Measurements from ENCODE around the gene SHB. TPM values are rescaled to one million over a fixed set of nuclear protein-coding genes. Genes with fewer than 3 reads are reported as not detected.

The SHB gene
- total RNA-seq, 2 experiments from 2014 or later: 0.41 to 1.0 TPM

DNA sequence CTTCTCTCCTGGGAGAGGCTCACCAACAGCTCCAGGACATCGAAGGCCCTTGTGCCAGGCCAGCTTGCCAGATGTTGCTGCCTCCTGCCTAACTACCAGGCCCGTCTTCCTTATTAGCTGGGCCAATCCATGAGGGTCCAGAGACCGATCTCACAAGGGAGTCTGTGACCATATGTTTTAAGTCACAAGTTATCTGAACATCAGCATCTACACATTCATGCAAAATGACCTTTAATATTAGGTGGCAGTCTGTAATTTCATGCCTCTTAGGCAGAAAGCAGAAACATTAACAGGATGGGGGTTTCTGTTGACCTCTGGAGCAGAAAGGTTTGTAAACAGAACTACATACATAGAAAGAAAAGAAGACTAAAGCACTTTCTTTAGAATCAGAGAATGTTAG is 90.0 kb downstream of the SHB start:
- Histone ChIP-seq H3K79me2 (ENCODE audit: insufficient read depth, low read depth, low read length) (no peaks in the 10 kb centered on the region), H3K9me3 (ENCODE audit: low read length) (no peaks in the 10 kb centered on the region), H3K4me3 (ENCODE audit: low read depth, low read length, poor library complexity, severe bottlenecking) (no peak overlapping the region), H4K20me1 (ENCODE audit: insufficient read depth, low read length) (no peaks in the 10 kb centered on the region), H3K4me2 (ENCODE audit: low read length) (no peak overlapping the region), H3K27ac (ENCODE audit: low read depth, low read length, poor library complexity, severe bottlenecking) (no peak overlapping the region), H3K4me1 (ENCODE audit: insufficient read depth, low read length, poor library complexity, severe bottlenecking) (no peaks in the 10 kb centered on the region), H2AFZ (ENCODE audit: low read length) (no peak overlapping the region), H3K36me3 (ENCODE audit: insufficient read depth, low read length) (no peaks in the 10 kb centered on the region), H3K9me2 (ENCODE audit: insufficient read depth, low read length) (no peaks in the 10 kb centered on the region)
- TF ChIP-seq EZH2phosphoT487 (IDR thresholded peaks at IDR 0.05; ENCODE audit: borderline replicate concordance, low read depth, low read length): no peak
- TF ChIP-seq, protein P1, sequence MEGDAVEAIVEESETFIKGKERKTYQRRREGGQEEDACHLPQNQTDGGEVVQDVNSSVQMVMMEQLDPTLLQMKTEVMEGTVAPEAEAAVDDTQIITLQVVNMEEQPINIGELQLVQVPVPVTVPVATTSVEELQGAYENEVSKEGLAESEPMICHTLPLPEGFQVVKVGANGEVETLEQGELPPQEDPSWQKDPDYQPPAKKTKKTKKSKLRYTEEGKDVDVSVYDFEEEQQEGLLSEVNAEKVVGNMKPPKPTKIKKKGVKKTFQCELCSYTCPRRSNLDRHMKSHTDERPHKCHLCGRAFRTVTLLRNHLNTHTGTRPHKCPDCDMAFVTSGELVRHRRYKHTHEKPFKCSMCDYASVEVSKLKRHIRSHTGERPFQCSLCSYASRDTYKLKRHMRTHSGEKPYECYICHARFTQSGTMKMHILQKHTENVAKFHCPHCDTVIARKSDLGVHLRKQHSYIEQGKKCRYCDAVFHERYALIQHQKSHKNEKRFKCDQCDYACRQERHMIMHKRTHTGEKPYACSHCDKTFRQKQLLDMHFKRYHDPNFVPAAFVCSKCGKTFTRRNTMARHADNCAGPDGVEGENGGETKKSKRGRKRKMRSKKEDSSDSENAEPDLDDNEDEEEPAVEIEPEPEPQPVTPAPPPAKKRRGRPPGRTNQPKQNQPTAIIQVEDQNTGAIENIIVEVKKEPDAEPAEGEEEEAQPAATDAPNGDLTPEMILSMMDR (conservative IDR thresholded peaks at IDR 0.05; ENCODE audit: low read length): no peak
- no TSS peak for BruUV-seq (replicated peaks)
- ChIA-PET CTCF (ENCODE audit: unreplicated experiment) (no interaction called here), POLR2A (no interaction called here)
- no peak for DNase-seq (ENCODE audit: low spot score)
- intact Hi-C loops (cut with micrococcal nuclease; ENCODE audit: unreplicated experiment): no loop called here

DNA sequence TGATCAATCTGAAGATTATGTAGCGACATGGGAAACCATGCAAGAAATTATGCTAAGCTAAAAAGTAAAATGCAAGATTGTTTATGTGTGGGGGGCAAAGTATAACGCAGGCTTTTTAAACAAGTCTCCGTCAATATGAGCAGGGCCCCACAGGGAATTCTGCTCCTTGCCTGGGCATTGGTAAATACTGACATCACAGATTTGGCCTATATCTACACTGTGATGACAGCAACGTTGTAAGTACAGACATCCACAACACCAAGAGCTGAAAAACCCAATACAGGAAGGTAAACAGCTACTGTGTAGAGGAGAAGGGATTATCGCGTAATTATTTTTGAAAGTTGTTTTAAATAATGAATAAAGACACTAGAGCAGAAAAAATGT is 90.6 kb downstream of the SHB start:
- Histone ChIP-seq H3K9me3 (ENCODE audit: low read length) (no peaks in the 10 kb centered on the region), H3K4me1 (ENCODE audit: insufficient read depth, low read length, poor library complexity, severe bottlenecking) (no peaks in the 10 kb centered on the region), H3K4me2 (ENCODE audit: low read length) (no peak overlapping the region), H3K36me3 (ENCODE audit: insufficient read depth, low read length) (no peaks in the 10 kb centered on the region), H3K9me2 (ENCODE audit: insufficient read depth, low read length) (no peaks in the 10 kb centered on the region), H4K20me1 (ENCODE audit: insufficient read depth, low read length) (no peaks in the 10 kb centered on the region), H3K79me2 (ENCODE audit: insufficient read depth, low read depth, low read length) (no peaks in the 10 kb centered on the region), H3K4me3 (ENCODE audit: low read depth, low read length, poor library complexity, severe bottlenecking) (no peak overlapping the region), H3K27ac (ENCODE audit: low read depth, low read length, poor library complexity, severe bottlenecking) (no peak overlapping the region), H2AFZ (ENCODE audit: low read length) (no peak overlapping the region)
- intact Hi-C loops (cut with micrococcal nuclease; ENCODE audit: unreplicated experiment): no loop called here
- BruUV-seq (replicated peaks): no TSS peak
- TF ChIP-seq EZH2phosphoT487 (IDR thresholded peaks at IDR 0.05; ENCODE audit: borderline replicate concordance, low read depth, low read length): no peak
- TF ChIP-seq, protein P1 (conservative IDR thresholded peaks at IDR 0.05; ENCODE audit: low read length): no peak
- DNase-seq (ENCODE audit: low spot score): no peak
- ChIA-PET POLR2A (no interaction called here), CTCF (ENCODE audit: unreplicated experiment) (no interaction called here)

DNA sequence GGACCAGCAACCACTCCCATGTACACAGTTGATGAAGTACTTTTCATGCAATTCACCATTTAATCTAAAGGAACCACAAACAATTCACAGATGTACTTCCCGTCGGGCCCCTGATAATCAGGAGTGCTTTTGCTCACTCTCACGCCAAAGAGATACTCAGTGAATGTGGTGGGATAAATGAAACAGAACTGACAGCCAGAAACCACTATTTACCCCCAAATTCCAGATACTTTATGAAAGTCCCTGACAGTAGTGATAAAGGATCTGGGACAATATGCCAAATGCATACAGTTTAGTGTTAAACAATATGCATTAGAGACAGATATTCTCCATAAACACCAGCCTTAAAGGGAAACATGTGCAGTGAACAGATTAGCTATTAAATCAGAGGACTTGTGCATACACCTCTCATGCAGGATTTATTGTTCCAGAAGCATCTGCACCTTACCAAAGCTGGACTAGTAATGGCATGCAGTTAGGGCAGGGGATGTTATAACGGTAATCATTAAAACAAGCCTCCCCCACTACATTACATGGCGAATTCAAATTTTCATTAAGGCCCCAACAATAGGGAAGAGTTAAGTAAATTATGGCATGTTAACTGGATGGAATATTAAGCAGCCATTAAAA is 91.1 kb downstream of the SHB start:
- ChIA-PET CTCF (ENCODE audit: unreplicated experiment) (no interaction called here), POLR2A (no interaction called here)
- H2AFZ ChIP-seq (ENCODE audit: low read length): no peak overlapping the region
- H3K9me2 ChIP-seq (ENCODE audit: insufficient read depth, low read length): no peaks in the 10 kb centered on the region
- H3K36me3 ChIP-seq (ENCODE audit: insufficient read depth, low read length): no peaks in the 10 kb centered on the region
- intact Hi-C loops (cut with micrococcal nuclease; ENCODE audit: unreplicated experiment): no loop called here
- no peak overlapping the region for H3K4me2 ChIP-seq (ENCODE audit: low read length)
- no TSS peak for BruUV-seq (replicated peaks)
- H3K79me2 ChIP-seq (ENCODE audit: insufficient read depth, low read depth, low read length): no peaks in the 10 kb centered on the region
- no peaks in the 10 kb centered on the region for H3K4me1 ChIP-seq (ENCODE audit: insufficient read depth, low read length, poor library complexity, severe bottlenecking)
- TF ChIP-seq EZH2phosphoT487 (IDR thresholded peaks at IDR 0.05; ENCODE audit: borderline replicate concordance, low read depth, low read length): no peak
- TF ChIP-seq, protein P1 (conservative IDR thresholded peaks at IDR 0.05; ENCODE audit: low read length): no peak
- H3K27ac ChIP-seq (ENCODE audit: low read depth, low read length, poor library complexity, severe bottlenecking): no peak overlapping the region
- no peaks in the 10 kb centered on the region for H3K9me3 ChIP-seq (ENCODE audit: low read length)
- no peak overlapping the region for H3K4me3 ChIP-seq (ENCODE audit: low read depth, low read length, poor library complexity, severe bottlenecking)
- DNase-seq (ENCODE audit: low spot score): no peak
- no peaks in the 10 kb centered on the region for H4K20me1 ChIP-seq (ENCODE audit: insufficient read depth, low read length)
